DOHH2 (cell line): Measurements from ENCODE around the gene SPTLC2.

ENCODE experiments used
- CTCF ChIP-seq: fragments of 200-600 bp; sonication (generic); IDR thresholded peaks from one replicate; pipeline ENCODE4 v1.5.1; 2014; ENCODE audit warnings: antibody characterized with exemption, mild to moderate bottlenecking, low read depth, low read length; ENCODE audit not compliant: poor library complexity, severe bottlenecking
- EZH2phosphoT487 ChIP-seq: fragments of 200-600 bp; sonication (generic); IDR thresholded peaks from 2 replicates; pipeline ENCODE4 v1.6.1; 2017; ENCODE audit warnings: borderline replicate concordance, mild to moderate bottlenecking, antibody characterized with exemption, low read length, moderate library complexity, mixed read lengths

DNA sequence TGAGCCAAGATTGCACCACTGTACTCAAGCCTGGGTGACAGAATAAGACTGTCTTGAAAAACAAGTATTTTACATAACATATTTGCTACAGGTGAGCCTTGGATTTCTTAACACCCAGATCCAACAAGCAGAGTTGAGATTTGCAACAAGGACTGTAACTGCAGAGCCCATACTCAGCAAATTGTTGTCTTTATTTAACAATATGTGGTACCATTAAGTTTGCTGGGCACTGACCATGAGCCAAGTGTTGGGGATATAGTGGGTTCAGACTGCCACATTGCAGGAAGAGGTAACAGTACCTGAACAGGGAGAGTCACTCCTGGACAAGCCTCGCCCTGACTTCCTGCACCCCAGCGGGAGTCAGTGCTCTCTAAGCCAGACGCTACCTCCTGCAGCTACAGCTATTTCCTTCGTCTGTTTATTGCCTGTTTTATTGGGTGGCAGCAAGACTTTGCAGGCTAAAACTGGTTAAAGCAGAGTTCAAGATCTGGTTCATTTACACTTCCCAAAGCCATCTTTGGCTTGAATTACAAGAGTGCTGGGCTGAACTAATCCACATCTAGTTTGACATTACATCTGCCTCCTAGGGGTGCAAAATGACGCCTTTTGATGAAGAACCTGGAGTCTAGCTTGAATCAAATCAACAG is 146.1 kb downstream of the SPTLC2 start:
- TF ChIP-seq CTCF (no peak), EZH2phosphoT487 (no peak)
